Endothelial cell of umbilical vein (primary cell): ENCODE measurements around the gene ZIM2. TPM values are rescaled to one million over a fixed set of nuclear protein-coding genes. Genes with fewer than 3 reads are reported as not detected.
"Not testable (repeated sequence)": the region's sequence is repeated elsewhere in the genome, so short reads cannot be mapped to it uniquely, and the experiment has no call there.

ENCODE experiments used
- BruUV-seq: library from RNA; stranded (reverse); fragments of 400-500 nt; replicated peaks from 2 replicates; lab custom pipeline; 2021; lab: Mats Ljungman, UMichigan
- CTCF ChIA-PET: fragments of 300-600, 350-600 bp; sonication (Branson Sonifier 250); formaldehyde crosslinking; loops from one replicate; lab custom pipeline; 2021; ENCODE audit warnings: antibody characterized with exemption, inconsistent platforms; lab: Charles Lee
- POLR2A ChIA-PET: fragments of 300-600, 350-600 bp; sonication (Branson Sonifier 250); formaldehyde crosslinking; loops from one replicate; lab custom pipeline; 2021; ENCODE audit warnings: antibody characterized with exemption, inconsistent platforms; lab: Charles Lee
- DNase-seq: peaks from one replicate; pipeline ENCODE4 v3.0.0-alpha.2; 2011; ENCODE audit warnings: low read depth, low spot score
- FAIRE-seq: peaks from 2 replicates; lab custom pipeline; 2011; peaks lifted over from hg19 to GRCh38; lab: Jason Lieb, UNC
- H2AFZ ChIP-seq: 2 replicates; pipeline ENCODE4 v1.6.0; 2012; ENCODE audit warnings: low read depth, low read length, control low read depth, inconsistent platforms
- H3K27ac ChIP-seq: 2 replicates; pipeline ENCODE4 v1.5.1; 2011; ENCODE audit warnings: low read depth, mild to moderate bottlenecking, control low read depth, low read length, moderate library complexity; ENCODE audit not compliant: insufficient read depth
- H3K27me3 ChIP-seq, 2 experiments: 2 replicates each; pipeline versions ENCODE4 v1.6.0 to v1.6.1; 2011; ENCODE audit warnings: low read length in 2 of 2, mixed read lengths in 1 of 2; ENCODE audit not compliant: control insufficient read depth in 2 of 2, insufficient read depth in 2 of 2
- H3K36me3 ChIP-seq, 2 experiments: 2 replicates in 1 of 2; 3 replicates in 1 of 2; pipeline ENCODE4 v1.5.1; 2011; ENCODE audit warnings: low read length in 2 of 2, mild to moderate bottlenecking in 1 of 2, moderate library complexity in 1 of 2; ENCODE audit not compliant: control insufficient read depth in 2 of 2, insufficient read depth in 2 of 2; ENCODE audit errors: extremely low read depth in 1 of 2
- H3K4me1 ChIP-seq: 3 replicates; pipeline ENCODE4 v1.5.1; 2011; ENCODE audit warnings: mild to moderate bottlenecking, low read length; ENCODE audit not compliant: control insufficient read depth, insufficient read depth; ENCODE audit errors: extremely low read depth
- H3K4me2 ChIP-seq: 2 replicates; pipeline ENCODE4 v1.6.1; 2011; ENCODE audit warnings: low read length, control low read depth, mixed read lengths; ENCODE audit not compliant: insufficient read depth
- H3K4me3 ChIP-seq, 3 experiments: fragments of 200-600 bp in 1 of 3; sonication (generic), shearing (Covaris generic) in 1 of 3; replicated peaks in 1 of 3; 2 replicates each; pipeline ENCODE4 v1.5.1; 2011 to 2016; ENCODE audit warnings: control low read depth in 3 of 3, low read length in 3 of 3, mild to moderate bottlenecking in 2 of 3, inconsistent platforms in 1 of 3, low read depth in 1 of 3, moderate library complexity in 1 of 3; ENCODE audit not compliant: insufficient read depth in 1 of 3
- H3K79me2 ChIP-seq: 2 replicates; pipeline ENCODE4 v1.6.0; 2012; ENCODE audit warnings: low read length, inconsistent platforms; ENCODE audit not compliant: control insufficient read depth, insufficient read depth
- H3K9ac ChIP-seq: replicated peaks from 2 replicates; pipeline ENCODE3; 2011; ENCODE audit warnings: low read length, control low read depth; ENCODE audit not compliant: insufficient read depth; ENCODE audit errors: extremely low read depth
- H3K9me1 ChIP-seq: replicated peaks from 3 replicates; pipeline ENCODE4 v1.6.0; 2011; ENCODE audit warnings: mild to moderate bottlenecking, low read length; ENCODE audit not compliant: control insufficient read depth, insufficient read depth; ENCODE audit errors: extremely low read depth
- H3K9me3 ChIP-seq: replicated peaks from 2 replicates; pipeline ENCODE4 v1.5.1; 2012; ENCODE audit warnings: low read length, inconsistent platforms; ENCODE audit not compliant: control insufficient read depth, insufficient read depth
- H4K20me1 ChIP-seq: replicated peaks from 2 replicates; pipeline ENCODE3; 2011; ENCODE audit warnings: mild to moderate bottlenecking, low read length; ENCODE audit not compliant: control insufficient read depth, insufficient read depth; ENCODE audit errors: extremely low read depth
- CTCF ChIP-seq, 2 donors: IDR thresholded peaks; 1 replicate in 1 of 2; 2 replicates in 1 of 2; pipeline ENCODE4 v1.5.1; 2011; ENCODE audit warnings: low read length in 2 of 2, mild to moderate bottlenecking in 2 of 2, moderate library complexity in 2 of 2, control low read depth in 1 of 2, inconsistent platforms in 1 of 2, low read depth in 1 of 2; ENCODE audit not compliant: insufficient read depth in 1 of 2; ENCODE audit errors: extremely low read depth in 1 of 2
- EZH2 ChIP-seq: IDR thresholded peaks from 2 replicates; pipeline ENCODE4 v1.6.1; 2012; ENCODE audit warnings: borderline replicate concordance, low read depth, mild to moderate bottlenecking, moderate library complexity, low read length, inconsistent platforms; ENCODE audit not compliant: severe bottlenecking
- FOS ChIP-seq: IDR thresholded peaks from 2 replicates; pipeline ENCODE4 v1.6.1; 2011; ENCODE audit warnings: mild to moderate bottlenecking, low read length, moderate library complexity, borderline replicate concordance; ENCODE audit not compliant: insufficient read depth
- GATA2 ChIP-seq: IDR thresholded peaks from 2 replicates; pipeline ENCODE4 v1.7.0; 2011; ENCODE audit warnings: low read depth, mild to moderate bottlenecking, moderate library complexity, mixed read lengths, low read length; ENCODE audit not compliant: insufficient read length, insufficient read depth
- JUN ChIP-seq: IDR thresholded peaks from 2 replicates; pipeline ENCODE4 v1.6.1; 2011; ENCODE audit warnings: borderline replicate concordance, low read depth; ENCODE audit not compliant: insufficient read length, insufficient read depth
- MAX ChIP-seq: IDR thresholded peaks from 2 replicates; pipeline ENCODE4 v1.6.1; 2011; ENCODE audit not compliant: insufficient read depth, insufficient read length
- MYC ChIP-seq: IDR thresholded peaks from one replicate; pipeline ENCODE4 v1.6.1; 2011; ENCODE audit warnings: mild to moderate bottlenecking, low read depth, low read length
- POLR2A ChIP-seq: IDR thresholded peaks from 2 replicates; pipeline ENCODE4 v1.6.1; 2012; ENCODE audit warnings: low read depth, mild to moderate bottlenecking, control low read depth, low read length
- POLR2AphosphoS5 ChIP-seq: IDR thresholded peaks from 2 replicates; pipeline ENCODE4 v1.6.1; 2012; ENCODE audit warnings: low read depth, mild to moderate bottlenecking, control low read depth, low read length, moderate library complexity; ENCODE audit not compliant: insufficient read depth
- dilution Hi-C: fragments of 300-500 bp; cut with MboI; formaldehyde crosslinking; loops from one replicate; pipeline ENCODE4 v1.15.0; 2019; ENCODE audit warnings: low sequenced_read_pairs; ENCODE audit not compliant: extremely low pct_ligation_motif_present
- intact Hi-C: fragments of 100-400 bp; cut with micrococcal nuclease; formaldehyde crosslinking; loops from one replicate; pipeline ENCODE4 v1.10.0; 2022
- polyA plus RNA-seq, 4 experiments: library from polyadenylated mRNA; depleted of rRNA in 3 of 4; stranded (reverse) in 3 of 4; unstranded in 1 of 4; fragments of >200 nt; gene quantifications; 2 replicates each; pipeline versions ENCODE4 v1.2.1 to v1.2.3, GENCODE V29; 2011 to 2012; ENCODE audit warnings: missing spikeins in 1 of 4
- total RNA-seq: library from RNA; stranded (reverse); gene quantifications from 2 replicates; pipeline ENCODE4 v1.2.3, GENCODE V29; 2021

Gene ZIM2
- total and polyA plus RNA-seq, 2 donors (not counting 3 experiments of a cell fraction or from before 2014, with no cell fraction given): not detected

- Histone ChIP-seq H3K79me2 (no peaks in the 10 kb centered on the region), H3K4me1 (no peaks in the 10 kb centered on the region), H3K27ac (no peak overlapping the region), H3K4me2 (no peak overlapping the region), H3K9me3 (peaks cover 5% of the 10 kb centered on the region), H3K9ac (no peak overlapping the region), H3K4me3 (no peak overlapping the region), H4K20me1 (no peaks in the 10 kb centered on the region), H2AFZ (no peak overlapping the region), H3K27me3 (no peaks in the 10 kb centered on the region), H3K36me3 (no peaks in the 10 kb centered on the region), H3K9me1 (no peaks in the 10 kb centered on the region)
- FAIRE-seq: no peak
- POLR2A ChIA-PET: no interaction called here
- TF ChIP-seq MYC (no peak), POLR2A (no peak), CTCF (IDR thresholded peaks at IDR 0.05; ENCODE audit: extremely low read depth in 1 of 2, insufficient read depth in 1 of 2, low read depth in 1 of 2, low read length in 2 of 2) (no peak), GATA2 (no peak), POLR2AphosphoS5 (no peak), EZH2 (no peak), MAX (no peak), JUN (no peak), FOS (no peak)
- BruUV-seq: no TSS peak
- CTCF ChIA-PET: no interaction called here
- intact Hi-C loops (no loop called here), dilution Hi-C loops (no loop called here)
- DNase-seq: no peak
Observed at GRCh38 chr19:56856822-56857221, 16.3 kb upstream of the ZIM2 start.

- CTCF ChIA-PET, H3K9me3 ChIP-seq, BruUV-seq, H3K4me2 ChIP-seq, dilution Hi-C loops, H3K4me3 ChIP-seq, H2AFZ ChIP-seq, H3K9ac ChIP-seq, FAIRE-seq, H3K4me1 ChIP-seq, POLR2A ChIA-PET, H3K79me2 ChIP-seq, H4K20me1 ChIP-seq, H3K36me3 ChIP-seq, intact Hi-C loops, H3K27ac ChIP-seq, H3K27me3 ChIP-seq, H3K9me1 ChIP-seq, DNase-seq: not testable (repeated sequence)
Observed at GRCh38 chr19:56852361-56852760, 11.8 kb upstream of the ZIM2 start.
